Naive B cell (primary cell): ENCODE results near the gene ADAMTS19. TPM values are rescaled to one million over a fixed set of nuclear protein-coding genes. Genes with fewer than 3 reads are reported as not detected.
"Not testable (repeated sequence)": the region's sequence is repeated elsewhere in the genome, so short reads cannot be mapped to it uniquely, and the experiment has no call there.

Experiments
- ATAC-seq, 2 donors: fragments of 150-1000 bp; cut with Tn5 transposase; 2 replicates each; pipeline ENCODE4 v1.10.0; 2021; ENCODE audit warnings: low read depth in 2 of 2, mild to moderate bottlenecking in 2 of 2, moderate library complexity in 2 of 2
- DNase-seq: peaks from one replicate; pipeline ENCODE4 v3.0.0; 2022
- H3K27ac Mint-ChIP-seq, 6 donors: one replicate each; pipeline ENCODE4 v1.8.0; 2020 to 2022; ENCODE audit warnings: mild to moderate bottlenecking in 6 of 6, mixed read lengths in 6 of 6, moderate library complexity in 5 of 6, inconsistent platforms in 2 of 6
- H3K27me3 Mint-ChIP-seq, 3 donors: one replicate each; pipeline ENCODE4 v1.8.0; 2021 to 2022; ENCODE audit warnings: mixed read lengths in 3 of 3, mild to moderate bottlenecking in 1 of 3
- H3K36me3 Mint-ChIP-seq, 2 donors: one replicate each; pipeline ENCODE4 v1.8.0; 2020 to 2022; ENCODE audit warnings: mixed read lengths in 2 of 2, inconsistent platforms in 1 of 2, mild to moderate bottlenecking in 1 of 2
- H3K4me1 Mint-ChIP-seq, 3 donors: one replicate each; pipeline ENCODE4 v1.8.0; 2020 to 2022; ENCODE audit warnings: mixed read lengths in 3 of 3, inconsistent platforms in 1 of 3, mild to moderate bottlenecking in 1 of 3, moderate library complexity in 1 of 3
- H3K4me3 Mint-ChIP-seq, 8 donors: one replicate each; pipeline ENCODE4 v1.8.0; 2020 to 2022; ENCODE audit warnings: mild to moderate bottlenecking in 8 of 8, mixed read lengths in 8 of 8, moderate library complexity in 8 of 8, inconsistent platforms in 2 of 8
- H3K9me3 Mint-ChIP-seq, 7 donors: one replicate each; pipeline ENCODE4 v1.8.0; 2020 to 2022; ENCODE audit warnings: mixed read lengths in 7 of 7, mild to moderate bottlenecking in 5 of 7, inconsistent platforms in 2 of 7, moderate library complexity in 1 of 7
- polyA plus RNA-seq, 6 donors: library from polyadenylated mRNA; unstranded; fragments of 300-500 nt; fragmentation: Illumina TruSeq; gene quantifications; one replicate each; pipeline ENCODE4 v1.2.3, GENCODE V29; 2021; ENCODE audit warnings: low read depth in 6 of 6

ADAMTS19 gene, protein sequence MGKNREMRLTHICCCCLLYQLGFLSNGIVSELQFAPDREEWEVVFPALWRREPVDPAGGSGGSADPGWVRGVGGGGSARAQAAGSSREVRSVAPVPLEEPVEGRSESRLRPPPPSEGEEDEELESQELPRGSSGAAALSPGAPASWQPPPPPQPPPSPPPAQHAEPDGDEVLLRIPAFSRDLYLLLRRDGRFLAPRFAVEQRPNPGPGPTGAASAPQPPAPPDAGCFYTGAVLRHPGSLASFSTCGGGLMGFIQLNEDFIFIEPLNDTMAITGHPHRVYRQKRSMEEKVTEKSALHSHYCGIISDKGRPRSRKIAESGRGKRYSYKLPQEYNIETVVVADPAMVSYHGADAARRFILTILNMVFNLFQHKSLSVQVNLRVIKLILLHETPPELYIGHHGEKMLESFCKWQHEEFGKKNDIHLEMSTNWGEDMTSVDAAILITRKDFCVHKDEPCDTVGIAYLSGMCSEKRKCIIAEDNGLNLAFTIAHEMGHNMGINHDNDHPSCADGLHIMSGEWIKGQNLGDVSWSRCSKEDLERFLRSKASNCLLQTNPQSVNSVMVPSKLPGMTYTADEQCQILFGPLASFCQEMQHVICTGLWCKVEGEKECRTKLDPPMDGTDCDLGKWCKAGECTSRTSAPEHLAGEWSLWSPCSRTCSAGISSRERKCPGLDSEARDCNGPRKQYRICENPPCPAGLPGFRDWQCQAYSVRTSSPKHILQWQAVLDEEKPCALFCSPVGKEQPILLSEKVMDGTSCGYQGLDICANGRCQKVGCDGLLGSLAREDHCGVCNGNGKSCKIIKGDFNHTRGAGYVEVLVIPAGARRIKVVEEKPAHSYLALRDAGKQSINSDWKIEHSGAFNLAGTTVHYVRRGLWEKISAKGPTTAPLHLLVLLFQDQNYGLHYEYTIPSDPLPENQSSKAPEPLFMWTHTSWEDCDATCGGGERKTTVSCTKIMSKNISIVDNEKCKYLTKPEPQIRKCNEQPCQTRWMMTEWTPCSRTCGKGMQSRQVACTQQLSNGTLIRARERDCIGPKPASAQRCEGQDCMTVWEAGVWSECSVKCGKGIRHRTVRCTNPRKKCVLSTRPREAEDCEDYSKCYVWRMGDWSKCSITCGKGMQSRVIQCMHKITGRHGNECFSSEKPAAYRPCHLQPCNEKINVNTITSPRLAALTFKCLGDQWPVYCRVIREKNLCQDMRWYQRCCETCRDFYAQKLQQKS
- not detected for polyA plus RNA-seq

DNA sequence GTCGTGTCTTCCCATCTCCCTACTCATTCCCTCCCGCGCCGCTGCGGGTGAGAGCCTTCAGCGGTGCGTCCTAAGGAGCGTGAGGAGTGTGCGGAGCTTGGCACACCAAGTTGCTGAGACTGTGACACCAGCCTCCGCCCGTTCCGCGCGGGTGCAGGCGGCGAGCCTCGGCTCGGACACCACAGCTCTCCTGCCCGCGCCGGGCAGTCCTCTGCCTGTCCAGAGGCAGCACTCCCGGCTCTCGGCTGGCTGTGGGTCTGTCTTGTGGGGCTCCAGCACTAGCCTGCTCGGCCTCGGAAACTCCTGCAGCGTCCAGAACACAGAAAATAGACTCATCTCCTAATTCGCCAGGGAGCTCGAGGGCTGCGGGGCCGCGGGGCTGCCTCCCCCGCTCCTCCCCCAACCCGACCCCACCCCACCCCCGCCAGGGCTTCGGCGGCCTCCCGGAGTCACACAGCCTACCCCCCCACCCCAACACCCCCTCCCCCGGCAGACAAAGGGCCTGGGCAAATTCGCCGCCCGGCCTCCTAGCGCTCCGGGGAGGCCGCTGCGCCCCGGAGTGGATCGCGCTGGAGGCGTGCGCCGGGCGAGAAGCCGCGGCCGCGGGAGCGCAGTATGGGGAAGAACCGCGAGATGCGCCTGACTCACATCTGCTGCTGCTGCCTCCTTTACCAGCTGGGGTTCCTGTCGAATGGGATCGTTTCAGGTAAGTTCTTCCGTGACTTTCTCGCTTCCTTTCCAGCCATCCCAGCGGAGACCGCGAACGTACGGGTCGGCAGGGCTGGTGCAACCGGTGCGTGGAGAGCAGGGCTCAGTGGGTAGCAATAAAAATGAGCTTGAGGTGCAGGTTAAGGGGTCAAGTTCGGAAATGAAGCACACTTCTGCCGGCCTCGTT is at the start of gene ADAMTS19:
Gene ADAMTS19 (plus strand): TSS at position 522 of the 895 bp plus-strand sequence. CDS start 94 bp downstream, at position 616.
- peaks cover 0 to 10% (median 3%) of the 10 kb centered on the region in 7 donors for H3K9me3 Mint-ChIP-seq
- DNase-seq = no peak
- peak within 1 kb of the TSS in 2 of 8 donors; percentile 32 to 57 for H3K4me3 Mint-ChIP-seq
- H3K27ac Mint-ChIP-seq = no peak within 1 kb of the TSS
- H3K4me1 Mint-ChIP-seq = peaks cover 0 to 9% (median 6%) of the 10 kb centered on the region in 3 donors
- no peak for ATAC-seq
- H3K27me3 Mint-ChIP-seq = peaks cover 42 to 52% (median 46%) of the 10 kb centered on the region in 3 donors
- H3K36me3 Mint-ChIP-seq = peaks cover 5 to 8% of the 10 kb centered on the region in 2 donors

DNA sequence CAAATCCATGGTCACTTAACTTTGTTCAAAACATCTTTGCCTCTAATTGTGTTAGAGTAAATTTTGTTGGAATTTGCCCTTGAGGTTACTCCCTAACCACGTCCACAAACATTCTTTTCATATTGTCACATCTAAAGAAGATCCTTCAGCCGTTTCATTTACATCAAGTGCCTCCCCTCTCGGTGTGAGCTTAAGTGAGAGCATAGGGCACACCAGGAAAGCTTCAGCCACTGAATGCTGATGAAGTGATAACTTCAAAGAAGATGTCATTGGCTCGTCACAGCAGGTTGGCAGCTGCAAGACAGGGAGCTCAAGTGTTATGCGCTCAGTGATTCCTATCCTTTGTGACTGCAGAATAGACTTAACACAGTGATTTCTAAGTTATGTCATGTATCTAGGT is 49.6 kb upstream of the ADAMTS19 start:
- Mint-ChIP-seq H3K9me3 (peaks cover 0 to 17% (median 4%) of the 10 kb centered on the region in 7 donors), H3K27me3 (no peaks in the 10 kb centered on the region), H3K4me3 (no peak overlapping the region), H3K4me1 (no peaks in the 10 kb centered on the region), H3K36me3 (no peaks in the 10 kb centered on the region), H3K27ac (no peak overlapping the region)
- no peak for DNase-seq
- no peak for ATAC-seq

DNA sequence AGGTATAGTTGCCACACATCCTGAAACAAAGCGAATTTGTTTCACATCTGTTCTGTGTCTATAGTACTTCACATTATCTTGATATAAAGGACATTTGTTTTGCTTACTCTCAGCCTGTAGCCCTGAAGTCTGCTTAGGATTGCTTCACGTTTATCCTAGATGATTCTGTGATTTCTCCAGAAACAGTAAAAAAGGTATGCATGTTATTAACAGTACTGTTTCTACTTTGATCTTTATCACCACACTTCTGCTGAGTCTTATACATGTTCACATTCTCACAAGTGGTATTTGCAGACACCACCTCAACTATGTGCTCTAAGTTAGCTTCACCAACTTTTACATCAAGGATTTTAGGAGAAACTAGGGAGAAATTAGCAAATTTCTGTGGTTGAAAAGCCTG is 47.4 kb upstream of the ADAMTS19 start:
- DNase-seq (no peak), ATAC-seq (no peak)
- Mint-ChIP-seq H3K27me3 (no peaks in the 10 kb centered on the region), H3K4me1 (no peaks in the 10 kb centered on the region), H3K9me3 (peaks cover 0 to 34% (median 9%) of the 10 kb centered on the region in 7 donors), H3K4me3 (no peak overlapping the region), H3K36me3 (no peaks in the 10 kb centered on the region), H3K27ac (no peak overlapping the region)

DNA sequence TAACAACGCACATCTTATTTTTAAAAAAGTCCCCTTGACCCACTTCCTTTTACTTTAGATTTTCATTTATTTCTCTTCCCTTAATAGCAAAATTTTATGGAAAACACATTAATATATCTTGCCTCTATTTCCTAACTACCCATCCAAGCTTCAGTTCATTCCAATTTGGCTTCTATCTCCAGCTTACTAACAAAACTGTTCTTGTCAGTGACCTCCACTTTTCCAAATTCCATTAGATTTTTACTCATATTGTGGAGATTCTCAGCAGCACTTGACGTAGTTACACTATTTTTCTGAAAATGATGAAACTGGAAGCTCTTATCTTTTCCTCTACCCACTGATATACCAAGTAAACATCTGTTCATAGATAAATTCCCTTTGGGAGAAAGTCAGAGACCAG is 46.5 kb upstream of the ADAMTS19 start:
- no peaks in the 10 kb centered on the region for H3K27me3 Mint-ChIP-seq
- no peaks in the 10 kb centered on the region for H3K4me1 Mint-ChIP-seq
- no peak for ATAC-seq
- no peaks in the 10 kb centered on the region for H3K36me3 Mint-ChIP-seq
- H3K4me3 Mint-ChIP-seq = no peak overlapping the region
- no peak for DNase-seq
- peaks cover 0 to 34% (median 9%) of the 10 kb centered on the region in 7 donors for H3K9me3 Mint-ChIP-seq
- no peak overlapping the region for H3K27ac Mint-ChIP-seq

DNA sequence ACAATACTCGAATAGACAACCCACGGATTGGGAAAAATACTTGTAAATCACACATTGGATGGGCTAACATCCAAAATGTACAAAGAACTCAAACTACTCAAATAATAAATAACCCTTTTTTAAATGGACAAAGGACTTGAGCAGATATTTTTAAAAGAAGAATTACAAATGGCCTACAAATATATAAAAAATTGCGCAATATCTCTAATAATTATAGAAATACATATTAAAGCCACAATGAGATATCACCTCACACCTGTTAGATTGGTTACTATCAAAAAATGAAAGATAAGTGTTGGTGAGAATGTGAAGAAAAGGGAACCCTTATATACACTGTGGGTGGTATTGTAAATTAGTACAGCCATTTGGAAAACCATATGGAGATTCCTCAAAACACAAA is 40.8 kb upstream of the ADAMTS19 start:
- ATAC-seq (no peak), DNase-seq (no peak)
- H3K27ac Mint-ChIP-seq = no peak overlapping the region
- no peak overlapping the region for H3K4me3 Mint-ChIP-seq
- no peaks in the 10 kb centered on the region for H3K36me3 Mint-ChIP-seq
- H3K4me1 Mint-ChIP-seq = no peaks in the 10 kb centered on the region
- no peaks in the 10 kb centered on the region for H3K27me3 Mint-ChIP-seq
- peaks cover 0 to 29% (median 10%) of the 10 kb centered on the region in 7 donors for H3K9me3 Mint-ChIP-seq

DNA sequence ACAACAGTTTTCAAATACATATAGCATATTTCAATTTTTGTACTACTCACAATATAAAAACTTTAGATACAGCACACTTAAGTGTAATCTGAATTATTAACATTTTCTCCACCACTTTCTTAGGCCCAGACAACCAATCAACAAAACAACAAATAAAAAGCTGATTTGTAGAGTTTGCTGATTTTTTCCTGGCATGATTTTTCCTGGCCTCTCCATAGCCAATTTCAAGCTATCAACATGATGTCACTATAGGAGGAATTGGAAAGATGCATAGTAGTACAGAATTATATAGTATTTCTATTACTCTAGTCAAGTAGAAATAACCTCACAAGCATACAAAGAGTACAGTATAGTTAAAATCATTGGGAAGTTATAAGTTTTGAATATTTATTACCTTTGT is 35.1 kb upstream of the ADAMTS19 start:
- no peak for DNase-seq
- H3K9me3 Mint-ChIP-seq = peaks cover 0 to 4% (median 0%) of the 10 kb centered on the region in 7 donors
- no peaks in the 10 kb centered on the region for H3K4me1 Mint-ChIP-seq
- H3K27ac Mint-ChIP-seq = no peak overlapping the region
- no peak for ATAC-seq
- H3K36me3 Mint-ChIP-seq = no peaks in the 10 kb centered on the region
- H3K27me3 Mint-ChIP-seq = no peaks in the 10 kb centered on the region
- H3K4me3 Mint-ChIP-seq = no peak overlapping the region

DNA sequence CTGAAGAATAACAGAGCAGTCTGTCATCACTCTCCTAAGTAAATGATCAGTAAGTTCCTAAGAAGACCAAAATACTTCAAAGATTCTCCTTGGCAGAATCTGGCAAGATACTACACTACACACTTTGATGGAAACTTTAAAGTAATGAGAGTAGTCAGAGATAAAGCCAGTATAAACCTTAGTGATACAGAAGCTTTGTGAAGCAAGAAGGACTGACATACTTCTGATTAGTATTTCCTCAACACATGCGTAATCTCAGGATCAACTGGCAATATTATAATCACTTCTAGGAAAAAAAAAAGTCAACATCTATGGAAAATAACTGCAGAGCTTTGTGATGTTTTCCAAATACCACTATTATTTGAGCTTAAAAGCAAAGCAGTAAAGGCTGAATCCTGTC is 34.0 kb upstream of the ADAMTS19 start:
- DNase-seq (no peak), ATAC-seq (no peak)
- Mint-ChIP-seq H3K27me3 (no peaks in the 10 kb centered on the region), H3K4me3 (no peak overlapping the region), H3K9me3 (peaks cover 0 to 5% (median 0%) of the 10 kb centered on the region in 7 donors), H3K27ac (no peak overlapping the region), H3K36me3 (no peaks in the 10 kb centered on the region), H3K4me1 (no peaks in the 10 kb centered on the region)

DNA sequence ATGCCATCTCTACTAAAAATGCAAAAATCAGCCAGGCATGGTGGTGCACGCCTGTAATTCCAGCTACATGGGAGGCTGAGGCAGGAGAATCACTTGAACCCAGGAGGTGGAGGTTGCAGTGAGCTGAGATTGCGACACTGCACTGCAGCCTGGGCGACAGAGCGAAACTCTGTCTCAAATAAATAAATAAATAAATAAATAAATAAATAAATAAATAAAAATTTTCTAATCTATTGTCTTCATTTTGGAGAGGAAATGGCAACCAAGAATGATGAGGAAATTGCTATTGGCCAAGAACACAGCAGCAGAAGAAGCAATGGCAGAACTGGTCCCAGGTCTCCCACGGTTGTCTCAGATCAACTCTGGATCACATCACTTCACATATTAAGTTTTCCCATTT is 31.5 kb upstream of the ADAMTS19 start:
- H3K36me3 Mint-ChIP-seq, ATAC-seq, DNase-seq, H3K27ac Mint-ChIP-seq, H3K27me3 Mint-ChIP-seq, H3K9me3 Mint-ChIP-seq, H3K4me1 Mint-ChIP-seq, H3K4me3 Mint-ChIP-seq: not testable (repeated sequence)

DNA sequence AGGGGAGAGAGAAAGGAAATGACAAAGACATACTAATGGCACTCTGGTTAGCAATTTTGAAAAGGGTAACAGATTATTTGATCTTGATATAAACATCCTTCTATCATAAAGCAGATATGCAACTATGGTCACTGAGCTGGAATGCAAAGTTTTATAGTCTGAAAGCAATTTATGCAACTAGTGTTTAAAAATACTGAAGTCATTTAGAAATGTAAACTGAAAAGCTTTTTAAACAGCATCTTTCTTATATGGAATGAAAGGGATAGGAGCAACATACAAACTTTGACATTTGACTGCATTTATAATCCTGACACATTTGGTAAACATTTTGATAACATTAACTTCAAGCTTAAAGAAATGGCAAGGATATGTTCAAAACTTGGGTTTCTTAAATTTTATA is 28.7 kb upstream of the ADAMTS19 start:
- peaks cover 0 to 5% (median 0%) of the 10 kb centered on the region in 7 donors for H3K9me3 Mint-ChIP-seq
- DNase-seq (no peak), ATAC-seq (no peak)
- H3K4me1 Mint-ChIP-seq = no peaks in the 10 kb centered on the region
- H3K27me3 Mint-ChIP-seq = no peaks in the 10 kb centered on the region
- H3K36me3 Mint-ChIP-seq = no peaks in the 10 kb centered on the region
- H3K27ac Mint-ChIP-seq = no peak overlapping the region
- H3K4me3 Mint-ChIP-seq = no peak overlapping the region

DNA sequence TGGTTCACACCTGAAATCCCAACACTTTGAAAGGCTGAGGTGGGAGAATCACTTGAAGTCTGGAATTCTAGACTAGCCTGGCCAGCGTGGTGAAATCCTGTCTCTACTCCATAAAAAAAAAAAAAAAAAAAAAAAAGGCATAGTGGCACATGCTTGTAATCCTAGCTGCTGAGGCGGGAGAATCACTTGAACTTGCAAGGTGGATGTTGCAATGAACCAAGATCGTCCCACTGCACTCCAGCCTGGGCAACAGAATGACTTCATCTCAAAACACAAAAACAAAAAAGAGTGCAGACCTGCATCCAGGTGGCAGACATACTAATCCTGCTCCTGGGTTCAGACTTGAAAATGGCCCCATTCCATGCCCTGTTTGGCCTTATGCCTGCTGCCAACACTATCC is 21.8 kb upstream of the ADAMTS19 start:
- Mint-ChIP-seq H3K4me3 (no peak overlapping the region), H3K36me3 (no peaks in the 10 kb centered on the region), H3K4me1 (no peaks in the 10 kb centered on the region), H3K27ac (no peak overlapping the region), H3K27me3 (no peaks in the 10 kb centered on the region), H3K9me3 (peaks cover 0 to 2% (median 0%) of the 10 kb centered on the region in 7 donors)
- ATAC-seq = no peak
- no peak for DNase-seq

DNA sequence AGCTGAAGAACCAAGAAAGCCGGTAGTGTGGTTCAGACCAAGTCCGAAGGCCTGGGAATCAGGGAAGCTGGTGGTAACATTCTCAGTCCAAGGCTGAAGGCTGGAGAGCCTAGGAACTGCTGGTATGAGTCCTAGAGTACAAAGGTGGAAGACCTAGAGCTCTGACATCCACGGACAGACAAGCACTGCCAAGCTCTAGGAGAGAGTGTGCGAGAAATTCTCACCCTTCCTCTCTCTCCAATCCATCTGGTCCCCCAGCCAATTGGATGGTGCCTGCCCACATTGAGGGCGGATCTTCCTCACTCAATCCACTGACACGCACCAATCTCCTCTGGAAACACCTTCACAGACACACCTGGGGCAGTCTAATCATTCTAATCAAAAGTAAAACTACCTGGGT is 19.7 kb upstream of the ADAMTS19 start:
- Mint-ChIP-seq H3K4me3 (no peak overlapping the region), H3K9me3 (peaks cover 0 to 2% (median 0%) of the 10 kb centered on the region in 7 donors), H3K27ac (no peak overlapping the region), H3K27me3 (no peaks in the 10 kb centered on the region), H3K4me1 (no peaks in the 10 kb centered on the region), H3K36me3 (no peaks in the 10 kb centered on the region)
- no peak for DNase-seq
- ATAC-seq = no peak

DNA sequence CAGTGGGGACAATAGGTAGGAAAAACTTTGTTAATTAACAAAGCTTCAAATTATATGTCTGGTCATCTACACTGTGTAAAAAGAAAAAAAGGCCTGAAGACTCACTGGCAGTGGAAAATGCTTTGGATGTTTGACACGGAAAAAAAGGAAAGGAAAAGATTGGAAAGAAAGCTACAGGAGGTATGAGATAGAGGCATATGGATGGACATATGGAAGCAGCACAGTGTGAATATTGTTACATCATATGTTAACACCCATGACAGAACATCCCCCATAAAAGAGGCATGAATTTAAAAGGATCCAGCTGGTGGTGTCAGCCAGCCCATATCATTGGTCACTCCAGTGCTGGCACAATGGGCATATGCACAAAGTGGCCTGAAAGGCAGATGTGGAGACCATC is 19.0 kb upstream of the ADAMTS19 start:
- H3K27me3 Mint-ChIP-seq = no peaks in the 10 kb centered on the region
- peaks cover 0 to 2% (median 0%) of the 10 kb centered on the region in 7 donors for H3K9me3 Mint-ChIP-seq
- no peak overlapping the region for H3K4me3 Mint-ChIP-seq
- ATAC-seq = no peak
- H3K36me3 Mint-ChIP-seq = no peaks in the 10 kb centered on the region
- no peak for DNase-seq
- peak overlapping the region in 1 of 6 donors; percentile 7 for H3K27ac Mint-ChIP-seq
- no peaks in the 10 kb centered on the region for H3K4me1 Mint-ChIP-seq
